Stimulated activated CD8-positive, alpha-beta memory T cell treated with anti-CD3 and anti-CD28 coated beads, Interleukin-2, amount 100 ng/mL, for 1 hour (primary cell): ENCODE measurements around the gene OSER1.

Experiments
- DNase-seq, 2 donors: peaks; one replicate each; pipeline ENCODE4 v3.0.0-alpha.2; 2020; ENCODE audit warnings: low read depth in 2 of 2

Gene OSER1

GRCh38 chr20:44174996-44175765 is 35.4 kb downstream of the OSER1 start:
- no peak for DNase-seq

- no peak for DNase-seq
Measured at GRCh38 chr20:44173846-44174245, 36.7 kb downstream of the OSER1 start.

- DNase-seq, result no peak
Measured at GRCh38 chr20:44173116-44173515, 37.5 kb downstream of the OSER1 start.

GRCh38 chr20:44172572-44172950 is 38.0 kb downstream of the OSER1 start:
- DNase-seq, result no peak

DNA sequence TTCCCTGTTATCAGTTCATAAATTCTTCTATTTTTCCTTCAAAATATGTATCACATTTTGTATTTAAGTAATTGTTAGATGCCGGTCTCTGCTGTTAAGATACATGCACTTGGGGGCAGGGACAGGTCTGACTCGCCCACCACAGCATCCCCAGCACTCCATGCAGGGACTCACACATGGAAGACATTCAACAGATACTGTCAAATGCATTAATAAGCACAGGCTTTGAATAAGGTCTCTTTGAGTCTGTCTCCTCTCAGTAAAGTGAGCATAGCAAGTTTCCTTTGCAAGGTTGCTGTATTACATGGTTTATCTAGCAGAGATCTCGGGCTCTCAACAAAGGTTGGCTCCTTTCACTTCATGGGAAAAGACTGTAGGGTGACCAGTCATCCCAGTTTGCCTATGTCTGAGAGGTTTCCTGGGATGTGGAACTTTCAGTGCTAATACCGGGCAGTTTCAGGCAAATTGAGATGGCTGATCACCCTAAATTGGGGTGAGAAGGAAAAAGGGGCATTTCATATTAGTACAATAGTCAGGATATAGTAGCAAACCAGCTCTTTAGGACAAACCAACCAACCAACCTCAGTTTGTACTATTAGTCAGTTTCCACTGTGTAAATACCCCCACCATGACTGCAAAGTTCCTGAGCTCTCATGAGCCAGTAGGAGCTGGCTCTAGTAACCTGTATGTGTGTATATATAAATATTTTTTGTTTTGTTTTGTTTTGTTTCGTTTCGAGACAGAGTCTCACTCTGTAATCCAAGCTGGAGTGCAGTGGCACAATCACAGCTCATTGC is 38.6 kb downstream of the OSER1 start:
- DNase-seq, result no peak

GRCh38 chr20:44170816-44171410 is 39.7 kb downstream of the OSER1 start:
- no peak for DNase-seq

DNA sequence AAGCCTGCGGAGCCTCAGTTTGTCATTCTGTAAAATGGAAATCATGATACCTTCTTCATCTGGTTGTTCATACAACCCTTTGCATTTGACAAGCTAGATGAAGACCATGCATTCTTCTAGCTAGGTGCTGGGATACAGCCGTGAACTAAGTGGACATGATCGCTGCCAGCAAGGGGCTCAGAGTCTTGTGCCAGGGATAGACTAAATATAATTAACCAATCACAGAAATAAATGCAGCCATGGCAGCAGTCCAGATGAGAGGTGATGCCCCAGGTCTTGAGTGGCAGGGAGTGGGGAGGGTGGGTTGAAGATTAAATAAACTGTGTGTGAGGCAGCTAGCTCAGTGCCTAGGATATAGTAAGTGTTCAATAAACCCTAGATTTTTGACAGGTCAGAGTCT is 42.8 kb downstream of the OSER1 start:
- no peak for DNase-seq

- no peak for DNase-seq
Measured at GRCh38 chr20:44166477-44166876, 44.1 kb downstream of the OSER1 start.

DNA sequence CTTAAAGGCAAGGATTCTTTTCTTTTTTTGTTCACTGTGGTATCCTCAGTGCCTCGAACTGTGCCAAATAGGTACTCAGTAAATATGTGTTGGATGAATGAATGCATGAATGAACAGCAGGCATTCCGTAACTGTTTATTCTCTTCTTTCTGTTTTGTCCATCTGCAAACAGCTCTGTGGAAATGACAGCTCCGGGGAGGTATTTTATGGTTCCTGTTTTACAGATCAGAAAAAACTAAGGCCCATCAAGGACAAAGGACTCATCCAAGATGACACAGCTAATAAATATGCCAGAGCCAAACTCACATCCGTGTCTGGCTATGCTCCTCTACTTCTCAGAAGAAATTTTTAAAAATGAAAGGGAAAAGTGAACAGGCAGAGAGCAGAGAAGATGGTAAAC is 44.6 kb downstream of the OSER1 start:
- DNase-seq, result no peak

DNA sequence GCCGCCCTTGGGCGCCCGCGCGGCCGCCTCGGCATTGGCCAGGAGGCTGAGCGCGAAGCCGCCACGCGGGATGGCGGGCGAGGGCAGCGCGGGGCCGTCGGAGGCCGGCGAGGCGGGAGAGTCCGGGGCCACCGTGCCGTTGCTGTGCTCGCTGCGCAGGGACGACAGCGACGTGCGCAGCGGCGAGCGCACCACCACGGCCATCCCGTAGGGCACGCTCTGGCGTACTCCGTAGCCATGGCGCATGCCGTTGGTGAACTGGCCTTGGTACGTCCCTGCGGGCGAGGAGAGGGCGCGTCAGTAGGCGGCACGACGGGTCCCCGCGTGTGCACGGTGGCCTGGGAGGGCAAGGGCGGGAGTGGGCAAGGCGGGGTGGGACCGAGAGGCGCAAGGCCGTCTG is 50.4 kb downstream of the OSER1 start:
- no peak for DNase-seq

DNA sequence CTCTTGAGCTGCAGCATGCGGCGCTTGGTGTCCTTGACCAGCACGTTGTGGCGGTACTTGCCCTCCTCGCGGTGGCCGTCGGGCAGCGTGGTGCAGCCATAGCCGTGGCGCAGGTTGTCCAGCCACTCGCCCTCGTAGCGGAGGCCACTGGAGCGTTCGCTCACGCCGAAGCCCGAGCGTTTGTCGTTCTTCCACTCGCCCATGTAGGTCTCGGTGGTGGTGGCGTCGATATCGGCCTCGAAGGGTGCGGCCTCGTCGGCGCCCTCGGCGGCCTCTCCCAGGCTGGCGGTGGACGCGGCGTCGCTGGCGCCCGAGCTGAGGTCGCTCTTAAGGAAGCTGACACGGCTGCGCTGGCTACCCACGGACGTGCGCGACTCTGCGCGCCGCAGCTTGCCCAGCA is 50.9 kb downstream of the OSER1 start:
- DNase-seq, result no peak

DNA sequence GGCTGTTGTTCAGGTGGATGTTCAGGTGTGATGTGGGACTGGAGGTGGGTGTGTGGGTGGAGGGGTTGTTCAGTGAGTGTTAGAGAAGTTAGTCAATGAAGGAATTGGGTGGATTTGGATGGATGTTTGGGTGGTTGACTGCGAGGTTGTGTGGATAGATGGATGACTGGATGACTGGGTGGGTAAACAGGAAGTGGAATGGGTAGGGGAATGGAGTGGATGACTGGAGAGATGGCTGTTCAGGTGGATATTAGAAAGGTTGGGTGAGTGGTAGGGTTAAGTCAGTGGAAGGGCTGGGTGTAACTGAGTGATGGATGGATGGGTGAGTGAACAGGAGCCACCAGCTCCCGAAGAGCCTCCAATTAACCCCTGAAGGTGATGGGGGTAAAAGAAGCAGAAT is 51.4 kb downstream of the OSER1 start:
- no peak for DNase-seq

GRCh38 chr20:44157061-44157460 is 53.5 kb downstream of the OSER1 start:
- DNase-seq, result no peak

DNA sequence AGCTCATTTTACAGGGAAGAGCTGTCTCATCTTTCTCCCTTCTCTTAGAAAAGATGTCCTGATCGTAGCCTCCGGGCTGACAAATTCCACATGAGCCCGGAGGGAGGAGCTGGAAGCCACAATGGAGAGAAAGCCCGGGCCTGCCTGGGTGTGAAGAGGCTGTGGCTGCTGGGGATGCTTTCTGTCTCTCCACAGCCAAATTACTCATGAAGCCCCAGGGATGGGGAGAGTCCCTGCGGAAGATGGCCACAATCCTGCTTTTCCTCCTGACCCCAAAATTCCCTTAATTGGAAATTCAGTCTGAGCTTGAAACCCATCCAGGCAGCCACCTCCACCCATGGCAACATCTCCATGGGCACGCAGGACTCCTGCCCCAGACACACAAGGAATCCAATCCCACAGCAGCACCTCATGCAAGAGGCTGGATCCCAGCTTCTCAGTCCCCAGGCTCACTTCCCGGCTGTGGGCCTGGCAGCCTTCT is 56.0 kb downstream of the OSER1 start:
- DNase-seq, result no peak

GRCh38 chr20:44153636-44154043 is 56.9 kb downstream of the OSER1 start:
- DNase-seq, result no peak

GRCh38 chr20:44151621-44152416 is 58.8 kb downstream of the OSER1 start:
- DNase-seq, result no peak

DNA sequence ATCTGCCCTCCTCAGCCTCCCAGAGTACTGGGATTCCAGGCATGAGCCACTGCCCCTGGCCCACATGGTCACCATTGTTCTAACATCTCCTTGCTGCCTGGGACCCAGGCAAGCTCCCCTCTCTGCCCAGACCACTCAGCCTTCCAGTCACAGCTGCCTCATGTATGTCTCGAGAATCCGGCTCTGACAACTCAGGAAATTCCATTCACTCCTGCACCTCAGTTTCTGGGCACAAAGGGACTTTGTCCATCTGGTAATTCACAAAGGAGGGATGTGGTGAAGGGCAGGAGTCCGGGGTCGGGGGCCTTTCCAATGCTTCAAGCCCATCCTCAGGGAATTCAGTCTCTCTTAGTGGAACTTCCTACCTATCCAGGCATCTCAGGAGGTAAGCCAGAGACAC is 64.3 kb downstream of the OSER1 start:
- DNase-seq, result no peak
